Middle frontal gyrus (tissue), 1 donor: ENCODE measurements around the gene UGT1A10.

Source experiments
- DNase-seq: peaks from one replicate; pipeline ENCODE4 v3.0.0-alpha.2; 2015; ENCODE audit warnings: low spot score; ENCODE audit errors: extremely low spot score

The UGT1A10 gene

GRCh38 chr2:233819884-233820773, 183.9 kb downstream of the UGT1A10 start:
- no peak for DNase-seq

- DNase-seq = no peak
These were observed 184.5 kb downstream of the UGT1A10 start for GRCh38 chr2:233820774-233821105.

- no peak for DNase-seq
These were observed 184.9 kb downstream of the UGT1A10 start for GRCh38 chr2:233821196-233821595.

GRCh38 chr2:233821709-233822100, 185.5 kb downstream of the UGT1A10 start:
- DNase-seq = no peak

GRCh38 chr2:233822101-233822771, 186.0 kb downstream of the UGT1A10 start:
- DNase-seq = no peak
